ENCODE measurements around the gene ALMS1.
"Not testable (repeated sequence)": the region's sequence is repeated elsewhere in the genome, so short reads cannot be mapped to it uniquely, and the experiment has no call there.

Gene ALMS1

DNA sequence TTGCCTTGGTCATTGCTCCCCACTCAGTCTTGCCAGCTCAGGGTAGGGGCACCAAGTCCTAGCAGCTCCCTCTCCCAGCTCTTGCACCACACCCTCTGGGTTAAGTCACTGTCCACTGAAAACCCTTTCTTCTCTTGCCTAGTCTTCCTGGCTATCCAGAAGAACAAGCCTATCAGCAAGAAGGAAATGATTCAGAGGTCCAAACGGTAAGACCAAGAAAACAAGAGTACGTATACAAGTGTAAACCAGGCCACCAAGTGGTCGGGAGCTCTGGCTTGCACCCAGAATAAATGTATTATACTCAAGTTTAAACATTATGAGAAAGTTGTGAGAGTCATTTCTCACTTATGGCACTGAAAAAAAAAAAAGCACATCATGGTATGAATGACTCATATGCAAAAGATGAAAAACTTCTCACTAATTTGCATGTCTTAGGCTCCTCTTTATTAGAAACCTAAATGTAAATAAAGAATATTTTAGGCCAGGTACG, 217.5 kb downstream of the ALMS1 start:
- H2BK15ac ChIP-seq (ENCODE audit: low read length); H2AK5ac ChIP-seq (ENCODE audit: low read depth, low read length); H3K14ac ChIP-seq (ENCODE audit: low read length); H3K9me3 ChIP-seq (replicated peaks in 1 of 2; ENCODE audit: control insufficient read depth in 2 of 2, insufficient read depth in 1 of 2, low read depth in 1 of 2, low read length in 2 of 2); H4K8ac ChIP-seq (ENCODE audit: low read depth, low read length); H3K27me3 ChIP-seq (ENCODE audit: control insufficient read depth in 3 of 3, insufficient read depth in 3 of 3, low read depth in 1 of 3, low read length in 3 of 3); H3K79me1 ChIP-seq (ENCODE audit: low read depth, low read length); H3K4me3 ChIP-seq (ENCODE audit: low read length in 2 of 2); DNase-seq (ENCODE audit: low spot score); H2BK5ac ChIP-seq (ENCODE audit: low read length); H3K27ac ChIP-seq (replicated peaks; ENCODE audit: low read length); H2AFZ ChIP-seq (ENCODE audit: low read length); H2BK12ac ChIP-seq (ENCODE audit: low read length); H4K91ac ChIP-seq (ENCODE audit: low read depth, low read length, poor library complexity); H3K23ac ChIP-seq (ENCODE audit: low read depth, low read length, poor library complexity); H2BK120ac ChIP-seq (ENCODE audit: low read depth, low read length); H3K4me2 ChIP-seq (ENCODE audit: insufficient read depth, low read length, poor library complexity, severe bottlenecking); H3K18ac ChIP-seq (ENCODE audit: low read length); H3K9ac ChIP-seq (ENCODE audit: low read depth, low read length, poor library complexity); H3K4me1 ChIP-seq (ENCODE audit: control insufficient read depth in 2 of 2, insufficient read depth in 1 of 2, low read depth in 1 of 2, low read length in 2 of 2); H3K4ac ChIP-seq (ENCODE audit: low read length): not testable (repeated sequence)
- no CpG with 5 or more reads among the region's 4 CpGs for WGBS, 2 donors (ENCODE audit: extremely low coverage in 2 of 2, insufficient read length in 2 of 2, insufficient replicate concordance in 1 of 2)
- H3K36me3 ChIP-seq (replicated peaks in 1 of 2; ENCODE audit: control insufficient read depth in 2 of 2, insufficient read depth in 2 of 2, low read length in 2 of 2): peaks cover 10 to 68% of the 10 kb centered on the region in 2 donors

DNA sequence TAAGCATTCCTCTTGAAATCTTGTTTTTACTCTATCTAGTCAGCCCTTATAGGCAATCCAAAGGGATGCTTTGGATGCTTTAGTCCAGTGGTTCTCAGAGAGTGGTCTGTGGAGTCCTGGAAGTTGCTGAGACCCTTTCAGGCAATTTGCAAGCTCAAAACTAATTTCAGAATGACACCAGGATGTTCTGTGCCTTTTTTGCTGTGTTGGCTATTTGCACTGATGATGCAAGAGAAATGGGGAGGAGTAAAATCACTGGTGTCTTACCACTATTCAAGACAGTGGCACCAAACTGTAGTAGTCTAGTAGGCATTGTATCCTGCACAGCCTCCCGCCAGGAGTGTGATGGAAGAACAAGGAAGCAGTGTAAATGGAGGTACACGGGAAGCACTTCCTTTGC, 219.0 kb downstream of the ALMS1 start:
- not testable (repeated sequence) for H2AK5ac ChIP-seq (ENCODE audit: low read depth, low read length); H2BK15ac ChIP-seq (ENCODE audit: low read length); H3K79me1 ChIP-seq (ENCODE audit: low read depth, low read length); H2BK120ac ChIP-seq (ENCODE audit: low read depth, low read length); H4K91ac ChIP-seq (ENCODE audit: low read depth, low read length, poor library complexity); H3K4me2 ChIP-seq (ENCODE audit: insufficient read depth, low read length, poor library complexity, severe bottlenecking); H2BK12ac ChIP-seq (ENCODE audit: low read length); H3K27ac ChIP-seq (replicated peaks; ENCODE audit: low read length); H2BK5ac ChIP-seq (ENCODE audit: low read length); H3K27me3 ChIP-seq (ENCODE audit: control insufficient read depth in 3 of 3, insufficient read depth in 3 of 3, low read depth in 1 of 3, low read length in 3 of 3); H3K4ac ChIP-seq (ENCODE audit: low read length); H2AFZ ChIP-seq (ENCODE audit: low read length); H3K18ac ChIP-seq (ENCODE audit: low read length); H3K4me3 ChIP-seq (ENCODE audit: low read length in 2 of 2); H3K9me3 ChIP-seq (replicated peaks in 1 of 2; ENCODE audit: control insufficient read depth in 2 of 2, insufficient read depth in 1 of 2, low read depth in 1 of 2, low read length in 2 of 2); H3K14ac ChIP-seq (ENCODE audit: low read length); H3K23ac ChIP-seq (ENCODE audit: low read depth, low read length, poor library complexity); H4K8ac ChIP-seq (ENCODE audit: low read depth, low read length); H3K4me1 ChIP-seq (ENCODE audit: control insufficient read depth in 2 of 2, insufficient read depth in 1 of 2, low read depth in 1 of 2, low read length in 2 of 2); DNase-seq (ENCODE audit: low spot score); H3K9ac ChIP-seq (ENCODE audit: low read depth, low read length, poor library complexity)
- peaks cover 10 to 79% of the 10 kb centered on the region in 2 donors for H3K36me3 ChIP-seq (replicated peaks in 1 of 2; ENCODE audit: control insufficient read depth in 2 of 2, insufficient read depth in 2 of 2, low read length in 2 of 2)
- WGBS, 2 donors (ENCODE audit: extremely low coverage in 2 of 2, insufficient read length in 2 of 2, insufficient replicate concordance in 1 of 2): no CpG with 5 or more reads among the region's 2 CpGs

DNA sequence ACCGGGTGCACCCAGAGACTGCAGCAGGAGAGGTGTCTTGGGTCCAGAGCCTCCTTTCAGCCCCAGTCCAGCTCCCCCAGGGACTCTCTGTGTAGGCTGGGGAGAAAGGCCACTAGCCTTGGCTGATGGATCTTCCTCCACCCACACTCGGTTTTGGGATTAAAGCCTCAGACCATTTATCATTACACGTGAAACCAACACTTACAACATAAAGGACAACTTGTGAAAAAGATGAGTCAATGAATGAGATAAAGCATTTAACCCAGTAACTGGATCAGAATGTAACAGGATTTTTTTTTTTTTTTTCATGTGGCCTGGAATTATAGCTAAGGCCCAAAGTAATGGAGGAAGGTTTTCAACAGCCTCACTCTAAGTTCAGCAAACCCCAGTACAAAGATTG, 224.5 kb downstream of the ALMS1 start:
- Histone ChIP-seq H3K4me3 (ENCODE audit: low read length in 2 of 2) (no peak overlapping the region), H3K9ac (ENCODE audit: low read depth, low read length, poor library complexity) (no peak overlapping the region), H2BK12ac (ENCODE audit: low read length) (no peak overlapping the region), H3K14ac (ENCODE audit: low read length) (no peak overlapping the region), H3K23ac (ENCODE audit: low read depth, low read length, poor library complexity) (no peak overlapping the region), H3K18ac (ENCODE audit: low read length) (no peak overlapping the region), H3K4me2 (ENCODE audit: insufficient read depth, low read length, poor library complexity, severe bottlenecking) (no peak overlapping the region), H3K79me1 (ENCODE audit: low read depth, low read length) (no peaks in the 10 kb centered on the region), H2BK15ac (ENCODE audit: low read length) (no peak overlapping the region), H3K36me3 (replicated peaks in 1 of 2; ENCODE audit: control insufficient read depth in 2 of 2, insufficient read depth in 2 of 2, low read length in 2 of 2) (peaks cover 0 to 42% of the 10 kb centered on the region in 2 donors), H3K27me3 (ENCODE audit: control insufficient read depth in 3 of 3, insufficient read depth in 3 of 3, low read depth in 1 of 3, low read length in 3 of 3) (no peaks in the 10 kb centered on the region), H4K91ac (ENCODE audit: low read depth, low read length, poor library complexity) (no peak overlapping the region), H3K27ac (replicated peaks; ENCODE audit: low read length) (no peak overlapping the region), H2BK5ac (ENCODE audit: low read length) (no peak overlapping the region), H3K4ac (ENCODE audit: low read length) (no peak overlapping the region), H2AK5ac (ENCODE audit: low read depth, low read length) (no peak overlapping the region), H2BK120ac (ENCODE audit: low read depth, low read length) (no peak overlapping the region), H3K4me1 (ENCODE audit: control insufficient read depth in 2 of 2, insufficient read depth in 1 of 2, low read depth in 1 of 2, low read length in 2 of 2) (no peaks in the 10 kb centered on the region), H2AFZ (ENCODE audit: low read length) (no peak overlapping the region), H3K9me3 (replicated peaks in 1 of 2; ENCODE audit: control insufficient read depth in 2 of 2, insufficient read depth in 1 of 2, low read depth in 1 of 2, low read length in 2 of 2) (no peaks in the 10 kb centered on the region), H4K8ac (ENCODE audit: low read depth, low read length) (no peak overlapping the region)
- no peak for DNase-seq (ENCODE audit: low spot score)
- no CpG with 5 or more reads among the region's 3 CpGs for WGBS, 2 donors (ENCODE audit: extremely low coverage in 2 of 2, insufficient read length in 2 of 2, insufficient replicate concordance in 1 of 2)

DNA sequence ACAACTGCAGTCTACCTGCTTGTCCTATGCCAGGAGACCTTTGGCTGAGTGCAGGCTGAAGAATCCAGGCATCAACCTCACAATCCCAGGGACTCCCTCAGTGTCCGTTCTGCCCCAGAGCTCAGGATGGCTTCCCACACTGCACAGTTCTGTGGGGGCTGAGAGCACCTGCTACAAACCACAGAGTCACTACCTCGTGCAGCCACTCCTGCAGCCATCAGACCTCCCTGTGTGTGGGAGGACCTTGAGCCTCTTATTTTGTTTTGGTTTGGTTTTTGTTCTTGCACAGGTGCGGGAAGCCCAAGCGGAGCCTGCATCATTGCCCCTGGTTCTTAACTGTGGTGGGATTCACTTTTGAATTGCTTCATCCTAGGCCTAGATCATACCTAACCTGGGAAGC, 225.6 kb downstream of the ALMS1 start:
- Histone ChIP-seq H4K91ac (ENCODE audit: low read depth, low read length, poor library complexity) (no peak overlapping the region), H3K4ac (ENCODE audit: low read length) (no peak overlapping the region), H2AFZ (ENCODE audit: low read length) (no peak overlapping the region), H4K8ac (ENCODE audit: low read depth, low read length) (no peak overlapping the region), H3K14ac (ENCODE audit: low read length) (no peak overlapping the region), H3K4me1 (ENCODE audit: control insufficient read depth in 2 of 2, insufficient read depth in 1 of 2, low read depth in 1 of 2, low read length in 2 of 2) (no peaks in the 10 kb centered on the region), H3K18ac (ENCODE audit: low read length) (no peak overlapping the region), H2BK15ac (ENCODE audit: low read length) (no peak overlapping the region), H3K9me3 (replicated peaks in 1 of 2; ENCODE audit: control insufficient read depth in 2 of 2, insufficient read depth in 1 of 2, low read depth in 1 of 2, low read length in 2 of 2) (no peaks in the 10 kb centered on the region), H2AK5ac (ENCODE audit: low read depth, low read length) (no peak overlapping the region), H3K27me3 (ENCODE audit: control insufficient read depth in 3 of 3, insufficient read depth in 3 of 3, low read depth in 1 of 3, low read length in 3 of 3) (no peaks in the 10 kb centered on the region), H3K9ac (ENCODE audit: low read depth, low read length, poor library complexity) (no peak overlapping the region), H2BK12ac (ENCODE audit: low read length) (no peak overlapping the region), H2BK120ac (ENCODE audit: low read depth, low read length) (no peak overlapping the region), H3K36me3 (replicated peaks in 1 of 2; ENCODE audit: control insufficient read depth in 2 of 2, insufficient read depth in 2 of 2, low read length in 2 of 2) (peaks cover 0 to 37% of the 10 kb centered on the region in 2 donors), H3K23ac (ENCODE audit: low read depth, low read length, poor library complexity) (no peak overlapping the region), H3K4me2 (ENCODE audit: insufficient read depth, low read length, poor library complexity, severe bottlenecking) (no peak overlapping the region), H2BK5ac (ENCODE audit: low read length) (no peak overlapping the region), H3K4me3 (ENCODE audit: low read length in 2 of 2) (no peak overlapping the region), H3K79me1 (ENCODE audit: low read depth, low read length) (no peaks in the 10 kb centered on the region), H3K27ac (replicated peaks; ENCODE audit: low read length) (no peak overlapping the region)
- DNase-seq (ENCODE audit: low spot score): no peak
- no CpG with 5 or more reads among the region's 4 CpGs for WGBS, 2 donors (ENCODE audit: extremely low coverage in 2 of 2, insufficient read length in 2 of 2, insufficient replicate concordance in 1 of 2)

Data from neuronal stem cell (in vitro differentiated cells).